Activated CD4-positive, CD25-positive, alpha-beta regulatory T cell (primary cell): Measurements from ENCODE around the gene LETM1.

Experiments
- DNase-seq, 4 experiments: peaks; one replicate each; lab custom pipeline; 2025; lab: John Stamatoyannopoulos, UW

The LETM1 gene

GRCh38 chr4:1794809-1795298 lies 61.1 kb downstream of the LETM1 start:
- no peak for DNase-seq

DNA sequence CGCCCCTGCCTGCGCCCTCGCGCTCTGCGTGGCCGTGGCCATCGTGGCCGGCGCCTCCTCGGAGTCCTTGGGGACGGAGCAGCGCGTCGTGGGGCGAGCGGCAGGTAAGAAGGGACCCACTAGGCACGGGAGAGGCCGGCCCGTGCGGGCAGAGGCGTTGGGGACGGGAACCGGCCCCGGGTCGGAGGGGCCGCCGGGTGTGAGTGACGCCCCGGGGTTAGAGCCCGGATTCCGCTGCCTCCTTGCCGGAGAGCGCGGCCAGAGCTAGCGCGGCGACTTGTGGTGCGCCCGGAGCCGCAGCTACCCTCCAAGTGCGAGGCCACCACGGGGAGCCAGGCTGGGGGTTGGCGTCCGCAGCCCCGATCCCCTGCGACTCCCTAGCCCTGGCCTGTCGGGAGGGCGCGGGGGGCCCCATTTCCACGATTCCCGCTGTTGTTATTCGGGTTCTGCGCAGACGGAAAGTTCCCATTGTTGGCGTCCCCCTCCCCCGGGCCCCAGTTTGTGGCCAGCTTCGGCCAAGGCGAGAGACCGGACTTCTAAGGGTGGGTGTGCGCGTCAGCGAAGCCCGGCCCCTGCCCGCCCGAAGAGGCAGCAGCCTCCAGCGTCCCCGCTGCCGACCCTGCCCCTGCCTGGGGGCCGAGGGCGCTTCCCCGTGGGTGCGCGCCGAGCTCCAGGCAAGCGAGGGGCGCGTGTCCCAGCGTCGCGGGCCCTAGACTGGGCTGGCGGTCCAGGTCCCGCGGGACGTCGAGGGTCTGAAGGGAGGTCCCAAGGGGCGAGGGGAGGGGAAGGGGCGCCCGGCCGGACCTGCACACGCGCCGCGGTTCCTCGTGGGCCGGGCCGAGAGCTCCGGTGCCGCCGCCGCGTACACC lies 61.8 kb downstream of the LETM1 start:
- DNase-seq: no peak

DNA sequence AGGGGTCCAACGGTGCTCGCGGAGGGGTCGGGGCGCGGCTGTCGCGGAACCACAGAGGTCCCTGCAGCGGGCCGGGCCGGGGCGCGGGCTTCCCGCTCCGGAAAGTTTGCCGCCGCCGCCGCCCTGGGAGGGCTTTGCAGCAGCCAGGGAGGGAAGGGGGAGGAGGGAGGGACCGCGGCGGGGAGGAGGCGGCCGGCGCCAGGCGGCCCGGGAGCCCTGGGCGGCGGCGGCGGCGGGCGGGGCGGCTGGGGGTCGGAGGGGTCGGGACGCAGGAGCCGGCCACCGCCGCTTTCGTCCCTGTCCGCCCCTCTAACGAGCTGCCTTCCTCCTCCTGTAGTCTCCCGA lies 62.5 kb downstream of the LETM1 start:
- DNase-seq: peak in 1 of 4 experiments; percentile 8

- no peak for DNase-seq
Observed at GRCh38 chr4:1792832-1793495, 63.0 kb downstream of the LETM1 start, which contains the start of gene FGFR3. Gene FGFR3 (plus strand): TSS chr4:1793293. CDS start chr4:1793935, 642 bp downstream.

DNA sequence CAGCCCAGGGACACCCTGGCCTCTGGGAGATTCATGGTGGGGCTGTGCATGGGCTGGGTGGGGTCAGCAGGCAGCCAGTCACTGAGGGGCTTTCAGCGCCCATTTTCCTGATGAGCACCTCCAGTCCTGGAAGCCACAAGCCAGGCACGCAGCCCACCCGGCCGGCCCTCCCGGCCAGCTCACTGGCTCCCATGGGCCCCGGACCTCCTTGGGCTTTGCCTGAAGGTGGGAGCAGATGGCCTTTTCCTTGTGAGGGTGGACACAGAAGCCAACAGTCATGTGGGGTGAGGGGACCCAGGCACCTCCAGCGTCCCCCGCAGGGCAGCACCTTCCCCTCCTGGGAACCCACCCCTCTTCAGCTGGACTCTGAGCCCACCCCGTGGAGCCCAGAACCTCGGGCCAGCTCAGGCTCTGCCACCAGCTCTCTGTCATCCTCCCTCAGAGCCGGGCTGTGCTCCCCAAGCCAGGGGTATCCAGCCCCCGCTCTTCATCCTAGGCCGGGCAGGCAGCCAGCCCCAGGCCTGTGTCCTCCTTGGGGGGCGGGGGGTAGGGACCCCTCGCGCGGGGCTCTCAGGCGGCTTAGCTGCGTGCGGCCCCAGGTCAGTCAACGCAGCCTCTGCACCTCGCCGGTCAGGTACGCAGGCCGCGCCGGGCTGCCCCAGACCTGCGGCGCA lies 63.7 kb downstream of the LETM1 start:
- DNase-seq: no peak

- DNase-seq: no peak
Observed at GRCh38 chr4:1790005-1790404, 66.0 kb downstream of the LETM1 start.

DNA sequence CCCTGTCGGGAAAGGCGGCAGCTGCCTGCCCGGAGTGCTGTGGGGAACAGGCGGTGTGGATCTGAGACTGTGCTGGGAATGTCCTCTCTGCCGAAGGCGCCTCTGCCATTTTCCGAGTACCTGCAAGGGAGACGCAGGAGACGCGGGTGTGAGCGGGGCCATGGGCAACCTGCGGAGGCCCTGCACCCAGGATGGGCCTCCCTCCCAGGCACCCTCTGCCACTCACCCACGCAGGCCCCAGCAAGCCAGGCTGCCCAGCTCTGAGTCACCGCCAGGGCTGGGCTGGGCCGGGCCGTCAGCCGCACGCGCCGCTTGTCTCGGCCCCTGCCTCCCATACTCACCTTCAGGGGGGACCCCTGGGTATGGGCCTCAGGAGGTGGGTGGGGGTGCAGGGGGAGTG lies 66.4 kb downstream of the LETM1 start:
- DNase-seq: no peak

- no peak for DNase-seq
Observed at GRCh38 chr4:1788254-1788973, 67.5 kb downstream of the LETM1 start.

GRCh38 chr4:1787411-1788077 lies 68.4 kb downstream of the LETM1 start:
- no peak for DNase-seq

DNA sequence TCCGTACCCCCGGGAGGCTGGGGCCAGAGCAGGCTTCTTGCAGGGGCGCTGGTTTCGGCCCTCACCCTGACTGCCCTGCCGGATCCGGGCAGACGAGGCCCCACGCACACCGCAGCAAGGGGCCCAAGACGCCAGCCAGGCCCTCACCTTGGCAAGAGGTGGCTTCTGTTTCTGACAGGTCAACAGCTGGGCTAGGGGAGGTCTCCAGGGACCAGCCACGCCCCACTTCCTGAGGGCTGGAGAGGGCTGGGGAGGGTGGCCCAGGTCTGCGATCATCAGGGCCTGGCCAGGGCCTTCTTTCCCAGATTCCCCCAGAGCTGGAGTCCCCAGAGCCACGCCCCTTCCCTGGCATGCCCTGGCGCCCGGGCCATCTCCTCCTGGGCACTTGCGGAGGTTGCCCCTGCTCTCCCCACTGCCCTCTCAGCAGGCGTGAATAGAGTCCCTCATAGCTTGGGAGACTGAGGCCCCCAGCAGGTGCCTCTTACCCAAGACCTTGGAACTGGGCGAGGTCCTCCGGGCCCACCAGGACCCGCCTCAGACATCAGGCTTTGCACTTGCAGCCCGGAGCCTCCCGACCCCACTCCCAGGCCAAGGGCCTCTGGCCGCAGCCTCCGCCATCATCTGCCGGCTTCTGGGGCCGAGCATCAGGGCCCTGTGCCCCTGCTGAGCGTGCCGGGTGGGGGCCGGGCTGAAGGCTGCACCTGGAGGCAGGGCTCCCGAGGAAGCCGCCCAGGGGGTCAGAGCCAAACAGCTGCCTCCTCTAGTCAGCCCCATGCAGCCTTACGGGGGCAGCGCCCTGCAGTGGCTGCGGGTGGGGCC lies 69.2 kb downstream of the LETM1 start:
- DNase-seq: no peak

DNA sequence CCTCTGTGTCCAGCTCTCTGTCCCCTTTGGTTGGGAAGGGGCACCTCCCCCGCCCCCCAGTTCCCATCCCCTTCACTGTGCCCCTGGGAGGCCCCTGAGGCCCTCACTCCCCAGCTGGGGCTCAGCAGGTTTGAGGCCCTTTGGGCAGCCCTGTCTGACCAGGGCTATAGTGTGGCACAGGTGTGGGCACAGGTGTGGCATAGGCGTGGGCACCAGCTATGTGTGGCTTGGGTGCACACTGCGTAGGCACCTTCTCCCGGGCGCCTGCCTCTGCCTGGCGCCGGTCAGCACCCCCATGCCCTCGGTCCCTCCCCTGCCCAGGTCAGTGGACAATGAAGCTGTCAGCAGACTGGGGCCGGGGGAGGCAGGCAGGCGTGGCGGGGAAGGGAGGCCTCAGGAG lies 70.4 kb downstream of the LETM1 start:
- no peak for DNase-seq

DNA sequence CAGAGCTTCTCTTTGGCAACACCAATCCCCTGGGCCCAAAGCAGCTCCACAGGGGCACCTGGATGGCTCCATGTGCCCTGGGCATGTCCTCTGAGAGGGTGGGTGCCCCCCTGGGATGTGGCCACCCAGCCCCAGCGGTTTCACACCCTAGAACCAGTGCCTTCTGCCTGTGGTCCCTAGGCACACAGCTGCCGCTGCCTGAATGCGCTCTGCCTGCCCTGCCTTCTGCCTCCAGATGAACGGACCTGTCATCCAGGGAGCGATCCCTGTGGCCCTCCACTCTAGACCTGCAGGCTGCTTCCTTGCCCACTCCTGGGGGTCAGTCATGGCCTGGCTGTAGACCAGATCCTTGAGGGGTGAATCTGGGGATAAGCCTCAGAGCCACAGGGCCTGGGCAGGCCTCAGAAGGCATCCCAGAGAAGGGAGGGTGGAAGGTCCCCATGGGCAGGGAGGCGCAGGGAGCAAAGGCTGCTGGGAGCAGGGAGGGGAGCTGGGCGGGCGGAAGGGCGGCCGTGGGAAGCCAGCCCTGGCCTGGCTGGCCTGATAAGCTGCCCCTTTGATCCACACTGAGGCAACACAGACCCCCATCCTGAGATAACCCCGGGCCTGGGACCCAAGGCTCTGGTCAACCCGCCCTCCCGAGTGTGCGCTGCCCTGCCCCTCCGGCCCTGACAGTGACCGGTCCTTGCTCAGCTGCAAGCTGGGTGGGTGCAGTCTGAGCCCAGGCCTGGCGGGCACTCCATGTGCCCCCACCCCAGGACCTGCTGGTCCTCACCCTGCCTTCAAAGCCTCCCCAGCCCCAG lies 71.0 kb downstream of the LETM1 start:
- DNase-seq: no peak

DNA sequence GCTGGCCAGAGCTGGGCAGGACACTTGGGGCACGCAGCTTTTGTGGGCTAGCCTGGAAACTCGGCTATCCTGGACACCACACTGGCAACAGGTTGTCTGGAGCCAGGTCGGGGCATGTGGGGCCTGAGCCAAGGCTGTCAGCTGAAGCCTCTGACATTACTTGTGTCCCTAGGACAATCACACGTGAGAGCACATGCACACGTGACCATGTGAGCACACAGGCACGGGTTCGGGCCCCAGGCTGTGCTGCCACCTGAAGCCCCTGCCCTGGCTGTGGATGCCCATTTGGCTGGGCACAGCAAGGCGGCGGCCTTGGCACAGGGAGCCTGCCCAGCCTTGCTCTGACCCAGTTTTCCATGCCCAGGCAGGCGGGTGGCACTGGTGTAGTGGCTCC lies 71.6 kb downstream of the LETM1 start:
- DNase-seq: no peak

- DNase-seq: no peak
Observed at GRCh38 chr4:1783970-1784369, 72.0 kb downstream of the LETM1 start.

GRCh38 chr4:1783015-1783414 lies 72.9 kb downstream of the LETM1 start:
- DNase-seq: no peak

GRCh38 chr4:1780435-1780834 lies 75.5 kb downstream of the LETM1 start:
- DNase-seq: no peak

- DNase-seq: no peak
Observed at GRCh38 chr4:1779588-1780382, 76.2 kb downstream of the LETM1 start.

DNA sequence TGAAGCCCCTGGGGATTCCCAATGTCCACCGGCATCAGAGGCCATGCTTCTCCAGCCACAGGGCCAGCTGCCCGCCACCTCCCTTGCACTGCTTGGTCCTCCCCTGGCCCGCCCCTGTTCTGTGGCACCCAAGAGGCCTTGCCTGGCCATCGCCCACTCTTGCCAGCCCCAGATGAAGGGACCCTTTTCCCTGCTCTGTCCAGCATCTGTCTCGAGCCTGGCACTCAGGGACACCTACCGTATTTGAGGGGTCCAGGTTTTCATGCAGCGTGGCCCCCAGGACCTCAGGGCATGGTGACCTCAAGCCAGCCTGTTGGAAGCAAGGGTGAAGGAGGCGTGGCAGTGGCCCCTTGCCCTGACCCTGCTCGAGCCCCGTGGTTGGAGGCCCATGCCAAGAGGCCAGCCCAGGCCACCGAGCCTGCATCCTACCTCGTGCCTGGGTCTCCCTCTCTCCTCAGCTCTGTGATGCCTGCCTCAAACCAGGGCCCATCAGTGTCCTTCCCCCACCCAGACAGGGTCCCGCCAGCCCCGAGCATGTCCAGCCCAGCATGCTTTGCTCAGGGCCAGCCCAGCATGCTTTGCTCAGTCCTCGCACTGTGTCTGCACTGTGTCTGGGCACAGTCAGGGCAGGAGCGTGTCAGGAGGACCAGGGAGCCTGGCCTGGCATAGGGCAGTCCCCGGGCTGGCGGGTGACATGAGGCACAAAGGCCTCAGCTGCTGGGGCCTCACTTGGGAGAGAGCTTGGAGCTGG lies 77.1 kb downstream of the LETM1 start:
- no peak for DNase-seq
